GM19397 (cell line): ENCODE data around the gene GGNBP2.

Experiments used
- ATAC-seq: cut with Tn5 transposase; IDR thresholded peaks from one replicate; pipeline ENCODE4 v1.9.1; 2021; ENCODE audit warnings: mild to moderate bottlenecking, moderate library complexity; ENCODE audit not compliant: unreplicated experiment

The GGNBP2 gene

DNA sequence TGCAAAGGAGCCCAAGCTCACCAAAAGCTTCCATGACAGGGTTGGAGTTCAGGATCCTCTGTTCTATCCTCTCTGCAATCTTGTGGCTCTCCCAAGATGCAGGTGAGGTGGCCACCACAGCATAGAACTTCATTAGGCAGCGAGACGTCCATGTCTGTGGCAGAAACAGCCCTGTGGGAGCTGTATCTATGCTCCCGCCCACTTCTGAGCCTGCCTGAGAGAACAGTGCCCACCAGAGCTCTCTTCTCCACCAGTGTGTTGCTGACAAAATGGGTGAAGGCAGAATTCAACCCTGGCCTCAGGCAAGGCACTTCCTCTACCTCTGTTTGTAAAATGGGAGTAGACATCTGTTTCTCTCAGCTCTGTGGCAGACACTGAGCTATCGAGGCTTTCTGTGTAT is 28.9 kb upstream of the GGNBP2 start:
- no peak for ATAC-seq

- no peak for ATAC-seq
Observed at GRCh38 chr17:36523113-36523512, 21.6 kb upstream of the GGNBP2 start.

DNA sequence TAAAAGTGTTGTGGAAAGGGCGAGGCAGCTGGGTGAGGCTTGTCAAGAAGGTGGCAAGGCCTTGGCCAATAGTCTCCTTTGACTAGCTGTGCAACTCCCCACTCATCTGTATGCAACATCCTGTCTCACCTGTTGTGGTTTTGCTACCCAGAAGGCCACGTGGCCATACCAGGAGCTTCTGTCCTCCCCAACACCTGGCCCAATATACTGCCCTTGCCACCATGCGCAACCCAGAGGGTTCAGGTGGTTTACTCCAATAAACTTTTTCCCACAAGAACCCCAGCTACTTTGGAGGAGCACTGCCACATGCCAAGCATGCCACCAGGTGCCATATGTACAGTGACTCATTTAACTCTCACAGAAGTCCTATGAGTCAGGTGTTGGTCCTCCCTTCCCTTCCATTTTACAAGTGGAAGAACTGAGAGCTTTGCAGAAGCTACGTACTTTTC is 20.3 kb upstream of the GGNBP2 start:
- ATAC-seq: no peak

GRCh38 chr17:36525113-36525512 is 19.6 kb upstream of the GGNBP2 start:
- ATAC-seq: no peak

- ATAC-seq: no peak
Observed at GRCh38 chr17:36525888-36526287, 18.8 kb upstream of the GGNBP2 start.

GRCh38 chr17:36527621-36528250 is 17.0 kb upstream of the GGNBP2 start:
- no peak for ATAC-seq

DNA sequence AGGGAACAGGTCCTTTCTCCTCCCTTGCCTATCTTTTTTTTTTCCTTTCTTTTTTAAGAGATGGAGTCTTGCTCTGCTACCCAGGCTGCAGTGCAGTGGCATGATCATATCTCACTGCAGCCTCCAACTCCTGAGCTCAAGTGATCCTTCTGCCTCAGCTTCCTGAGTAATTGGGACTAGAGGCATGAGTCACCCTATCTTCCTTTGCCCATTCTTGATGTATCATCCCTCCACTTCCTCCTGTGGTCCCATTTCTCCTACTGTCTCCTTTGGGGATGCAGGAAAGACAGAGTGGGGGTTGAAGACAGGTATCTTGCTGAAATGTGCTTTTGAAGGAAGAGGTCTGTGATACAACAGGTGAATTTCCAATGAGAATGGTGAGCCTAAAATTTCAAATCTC is 15.6 kb upstream of the GGNBP2 start:
- no peak for ATAC-seq

DNA sequence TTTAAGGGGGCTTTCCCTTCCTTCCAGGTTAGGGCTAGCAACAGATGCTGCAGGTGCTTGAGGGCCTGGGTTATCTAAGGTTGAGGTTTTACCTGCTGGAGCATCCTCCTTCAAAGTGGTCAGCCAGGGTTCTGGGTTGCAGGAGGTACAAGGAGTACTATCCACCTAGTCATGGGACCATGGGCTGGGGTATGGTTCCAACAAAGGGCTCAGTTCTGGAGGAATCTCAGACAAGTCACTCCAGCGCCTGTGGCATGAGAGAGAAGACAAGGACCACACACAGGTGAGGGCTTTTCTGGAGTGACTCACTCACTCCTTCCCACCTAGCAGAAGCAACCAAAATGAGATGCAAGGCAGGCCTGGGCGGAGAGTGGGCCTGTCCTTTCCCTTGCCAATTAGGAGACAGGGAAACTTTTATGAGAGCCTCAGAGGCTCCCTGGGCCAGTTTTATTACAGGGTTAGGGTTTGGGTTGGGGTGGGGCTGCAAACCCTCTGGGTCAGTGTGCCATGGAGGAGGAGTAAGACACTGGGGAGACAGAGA is 12.2 kb upstream of the GGNBP2 start:
- ATAC-seq: no peak

DNA sequence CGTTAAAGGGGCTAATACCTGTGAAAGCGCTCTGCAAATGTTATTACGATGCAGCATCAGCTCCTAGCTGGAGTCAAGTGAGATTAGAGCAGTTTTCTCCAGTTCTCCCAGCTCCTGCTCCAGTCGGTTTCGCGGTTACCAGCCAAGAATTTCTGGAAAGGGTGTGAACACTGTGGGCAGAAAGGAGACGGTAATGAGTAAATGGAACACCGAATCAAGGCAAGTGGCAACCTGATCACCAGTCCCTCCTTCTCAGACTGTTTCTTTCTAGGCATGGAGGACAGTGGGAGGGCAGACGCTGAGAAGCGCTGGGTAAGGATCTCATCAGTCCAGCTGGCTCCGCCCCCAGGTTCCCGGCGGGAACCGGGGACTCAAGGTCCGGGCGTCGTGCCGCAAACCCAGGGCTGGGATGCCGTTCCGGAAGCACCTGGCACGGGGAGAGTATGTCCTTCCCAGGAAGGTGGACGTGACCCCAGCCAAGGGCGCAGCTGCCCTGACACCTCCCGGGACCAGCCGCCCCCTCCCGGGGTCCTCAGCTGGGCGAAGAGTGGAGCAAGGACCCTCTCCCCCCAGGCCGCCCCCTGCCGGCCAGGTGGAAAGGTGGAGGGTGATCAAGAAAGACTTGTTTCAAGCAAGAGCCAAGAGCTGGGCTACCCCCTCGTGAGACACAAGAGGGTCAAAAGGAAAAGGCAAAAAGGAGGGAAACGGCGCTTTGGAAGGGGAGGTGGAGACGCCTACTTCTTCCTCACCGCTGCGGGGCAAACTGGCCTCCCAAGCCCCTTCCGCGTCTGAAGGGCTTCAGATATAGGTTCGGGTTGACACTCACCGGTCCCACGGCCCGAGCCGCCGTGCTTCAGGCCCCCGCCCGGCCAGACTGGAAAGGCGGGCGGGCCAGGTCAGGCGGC is 10.5 kb upstream of the GGNBP2 start:
- ATAC-seq: peak; percentile 24

DNA sequence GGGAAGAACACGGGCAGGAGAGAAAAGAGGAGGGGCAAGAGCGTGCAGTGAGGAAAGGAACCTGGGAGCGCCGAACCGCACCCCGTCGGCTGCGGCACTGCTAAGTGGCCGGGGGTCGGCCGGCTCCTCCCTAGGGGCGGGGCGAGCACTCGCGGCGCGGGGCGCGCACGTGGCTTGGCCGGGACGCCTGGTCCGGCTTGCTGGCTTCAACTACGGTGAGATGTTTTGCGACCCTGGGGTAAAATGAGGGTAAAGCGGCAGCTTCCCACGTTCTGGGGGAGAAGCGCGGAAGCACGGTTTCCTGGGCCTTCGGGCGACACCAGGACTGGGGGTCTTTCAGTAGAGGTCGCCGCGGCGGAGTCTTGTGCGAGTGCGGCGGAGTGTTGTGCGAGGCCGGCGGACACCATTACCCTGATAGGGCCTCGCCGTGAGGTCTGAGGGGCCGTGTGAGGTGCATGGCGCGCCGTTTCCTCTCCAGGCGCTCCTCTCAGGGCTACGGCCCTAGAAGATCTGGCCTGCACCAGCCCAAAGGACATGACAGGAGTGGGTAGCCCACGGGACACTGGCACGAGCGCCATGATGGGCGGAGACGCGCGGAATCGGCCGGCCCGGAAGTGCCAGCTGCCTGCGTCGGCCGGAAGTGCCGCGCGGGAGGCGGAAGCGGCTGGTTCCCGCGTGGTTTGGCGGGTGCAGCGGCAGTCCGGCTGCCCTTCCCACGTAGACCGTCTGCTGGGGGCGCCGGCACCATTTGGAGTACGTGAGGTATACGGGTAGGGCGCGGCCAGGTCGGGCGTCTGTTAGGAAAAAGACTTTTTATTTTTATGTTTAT is 9.7 kb upstream of the GGNBP2 start, which contains the start of the genes MYO19 and PIGW:
MYO19 (minus strand) TSS at position 29 of the 829 bp plus-strand sequence. CDS start 2,330 bp downstream, outside the sequence.
PIGW (plus strand) TSS at position 148 of the 829 bp plus-strand sequence. CDS start 2,115 bp downstream, outside the sequence.
- ATAC-seq: peak; percentile 70

GRCh38 chr17:36535669-36536081 is 9.0 kb upstream of the GGNBP2 start:
- no peak for ATAC-seq

DNA sequence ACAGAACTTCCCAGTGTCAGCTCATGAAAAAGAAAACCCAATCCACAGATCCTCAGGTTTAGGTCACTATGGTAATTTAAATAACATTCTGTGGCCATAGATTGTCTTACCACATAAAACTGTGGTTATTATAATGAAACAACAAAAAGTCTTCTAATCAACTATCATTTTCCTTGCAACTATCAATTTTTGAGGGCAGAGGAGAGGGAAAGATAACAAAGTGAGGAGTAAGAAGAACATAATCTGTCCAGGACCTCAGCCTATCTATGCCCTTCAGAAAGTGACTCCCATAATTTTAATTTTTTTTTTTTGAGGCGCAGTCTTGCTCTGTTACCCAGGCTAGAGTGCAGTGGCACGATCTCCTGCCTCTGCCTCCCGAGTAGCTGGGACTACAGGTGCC is 4.0 kb upstream of the GGNBP2 start:
- no peak for ATAC-seq

DNA sequence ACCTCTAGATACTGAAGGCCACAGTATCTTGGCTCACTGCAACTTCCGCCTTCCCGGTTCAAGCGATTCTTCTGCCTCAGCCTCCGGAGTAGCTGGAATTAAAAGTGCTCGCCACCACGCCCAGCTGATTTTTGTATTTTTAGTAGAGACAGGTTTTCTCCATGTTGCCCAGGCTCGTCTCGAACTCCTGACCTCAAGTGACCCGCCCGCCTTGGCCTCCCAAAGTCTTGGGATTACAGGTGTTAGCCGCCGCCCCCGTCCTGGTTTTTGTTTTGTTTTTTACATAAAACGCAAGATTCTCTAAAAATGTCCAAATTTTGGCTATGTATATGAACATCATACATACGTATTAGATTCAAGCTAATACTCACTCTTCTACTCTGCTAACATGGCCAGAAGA is 2.0 kb upstream of the GGNBP2 start:
- no peak for ATAC-seq

- peak; percentile 1 for ATAC-seq
Observed at GRCh38 chr17:36544044-36544306, 744 bp upstream of the GGNBP2 start.

GRCh38 chr17:36545077-36545464 is 352 bp downstream of the GGNBP2 start:
- peak; percentile 41 for ATAC-seq

DNA sequence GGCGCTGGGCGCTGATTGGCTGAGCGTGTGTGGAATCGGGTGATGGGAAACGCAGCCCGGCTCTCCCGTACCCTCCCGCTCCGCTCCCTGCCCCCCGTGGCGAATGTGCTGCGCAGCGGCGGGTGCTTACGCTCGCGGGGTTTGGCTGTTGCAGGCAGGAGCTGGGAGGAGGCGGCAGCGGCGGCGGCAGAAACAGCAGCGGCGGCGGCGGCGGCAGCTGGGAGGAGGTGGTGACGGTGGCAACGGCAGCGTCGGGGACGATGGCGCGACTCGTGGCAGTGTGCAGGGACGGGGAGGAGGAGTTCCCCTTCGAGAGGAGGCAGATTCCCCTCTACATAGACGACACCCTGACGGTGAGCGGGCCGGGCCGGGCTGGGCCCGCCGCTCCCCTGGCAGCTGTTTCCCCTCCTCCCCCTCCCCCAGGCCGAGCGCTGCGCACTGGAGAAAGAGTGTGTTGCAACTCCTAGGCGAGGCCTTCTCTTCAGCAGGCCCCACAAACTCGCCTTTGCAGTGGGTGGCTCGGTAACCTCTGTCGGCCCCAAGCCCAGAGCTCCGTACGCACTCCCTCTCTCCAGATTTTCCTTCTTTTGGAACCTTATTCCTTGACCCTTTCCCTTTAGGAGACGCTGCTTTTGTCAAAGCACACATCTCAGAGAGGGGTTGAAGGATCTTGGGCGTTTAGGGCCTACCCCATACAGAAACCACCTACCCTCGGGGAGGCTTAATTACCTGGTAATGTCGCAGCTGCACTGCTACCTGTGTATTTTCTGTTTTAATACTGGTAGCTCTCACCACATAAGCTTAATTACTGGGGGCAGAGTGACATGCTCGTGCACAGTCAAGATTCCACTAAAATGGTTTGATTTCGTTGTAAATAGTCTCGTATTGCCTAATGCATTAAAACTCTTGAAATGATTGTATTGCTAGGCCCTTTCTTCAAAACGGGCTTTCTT is 1.0 kb downstream of the GGNBP2 start:
- ATAC-seq: peak; percentile 61

- no peak for ATAC-seq
Observed at GRCh38 chr17:36546418-36547093, 1.8 kb downstream of the GGNBP2 start.

DNA sequence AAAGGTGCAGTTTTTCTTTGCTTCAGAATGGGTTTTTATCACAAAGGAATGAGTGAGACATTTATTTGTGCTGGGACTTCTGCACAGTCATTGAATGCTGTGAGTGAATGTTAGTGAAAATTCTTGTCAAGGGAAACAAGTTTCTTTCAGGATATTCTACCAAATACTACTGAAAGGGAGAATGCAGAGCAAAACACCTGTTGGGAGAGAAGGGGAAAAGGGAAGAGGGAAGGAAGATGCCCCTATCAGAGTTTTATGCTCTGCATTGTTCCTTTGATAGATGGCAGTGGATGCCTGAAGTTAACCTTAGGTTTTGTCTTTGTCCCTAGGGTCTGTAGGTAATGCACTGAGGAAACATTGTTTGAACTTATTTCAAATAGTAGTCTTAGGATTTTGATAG is 3.1 kb downstream of the GGNBP2 start:
- ATAC-seq: no peak
